Measurements from ENCODE around the gene ARPP21.

- TF ChIP-seq CTCF (IDR thresholded peaks at IDR 0.05) (no peak), POLR2A (IDR thresholded peaks at IDR 0.05; ENCODE audit: low read depth) (no peak), EP300 (IDR thresholded peaks at IDR 0.05) (no peak)
Observed at GRCh38 chr3:35675206-35675605, 35.9 kb downstream of the ARPP21 start.
